Upper lobe of left lung (tissue), 4 donors: ENCODE measurements around the gene LCE1A.

Experiments used
- CTCF ChIP-seq, 6 experiments: fragments of 450-650 bp in 4 of 6; fragments of 200-600 bp in 2 of 6; sonication (generic) in 2 of 6; IDR thresholded peaks; one replicate each; pipeline ENCODE4 v1.5.1; 2016 to 2019; ENCODE audit warnings: antibody characterized with exemption in 6 of 6
- EP300 ChIP-seq, 4 donors: sonication (generic); formaldehyde crosslinking; IDR thresholded peaks; one replicate each; pipeline ENCODE4 v1.5.1; 2017; ENCODE audit warnings: antibody characterized with exemption in 4 of 4, control low read depth in 2 of 4
- POLR2A ChIP-seq, 4 donors: fragments of 450-650 bp; IDR thresholded peaks; one replicate each; pipeline ENCODE4 v1.5.1; 2016 to 2017; ENCODE audit warnings: antibody characterized with exemption in 4 of 4, mild to moderate bottlenecking in 2 of 4
- POLR2AphosphoS5 ChIP-seq, 2 donors: sonication (generic); formaldehyde crosslinking; IDR thresholded peaks; one replicate each; pipeline ENCODE4 v1.5.1; 2017; ENCODE audit warnings: antibody characterized with exemption in 2 of 2

DNA sequence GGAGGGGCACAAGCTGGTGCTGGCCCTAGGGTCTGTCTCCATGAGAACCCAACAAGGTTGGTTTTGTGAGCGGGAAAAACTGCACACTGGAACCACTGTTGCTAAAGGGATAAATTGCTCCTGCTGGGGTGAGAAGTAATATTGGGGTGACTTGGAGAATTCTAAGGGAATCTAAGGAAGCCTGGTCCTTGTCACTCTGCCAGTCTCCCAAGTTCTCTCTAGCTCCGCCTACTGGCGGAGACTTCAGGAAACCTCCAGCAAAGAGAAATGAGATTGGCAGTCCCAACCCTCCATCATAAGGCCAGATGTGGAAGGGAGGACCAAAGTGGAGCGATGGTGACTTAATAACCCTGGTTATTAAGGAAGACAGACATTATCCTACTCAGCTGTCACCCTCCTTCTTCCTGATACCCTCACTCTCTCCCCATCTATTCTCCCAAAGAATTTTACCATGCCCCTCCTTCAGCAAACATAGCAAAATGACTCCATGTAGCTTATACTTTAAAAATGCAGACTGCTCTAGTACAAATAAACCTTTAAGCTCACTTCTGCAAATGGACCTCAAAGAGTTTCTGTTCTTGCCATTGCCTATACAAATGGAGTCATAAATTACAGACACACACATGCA lies 49.6 kb upstream of the LCE1A start:
- TF ChIP-seq EP300 (IDR thresholded peaks at IDR 0.05) (no peak), CTCF (IDR thresholded peaks at IDR 0.05) (no peak), POLR2A (IDR thresholded peaks at IDR 0.05) (no peak), POLR2AphosphoS5 (IDR thresholded peaks at IDR 0.05) (no peak)
